IPS-15b (cell line): ENCODE data around the gene AASDH.
"Not testable (repeated sequence)": the region's sequence is repeated elsewhere in the genome, so short reads cannot be mapped to it uniquely, and the experiment has no call there.

Experiments
- H3K27me3 ChIP-seq: one replicate; pipeline ENCODE4 v1.6.1; 2013; ENCODE audit warnings: low read length; ENCODE audit not compliant: control insufficient read depth, insufficient read depth
- H3K36me3 ChIP-seq: one replicate; pipeline ENCODE4 v1.6.1; 2013; ENCODE audit warnings: low read length; ENCODE audit not compliant: control insufficient read depth, insufficient read depth
- H3K4me1 ChIP-seq: one replicate; pipeline ENCODE4 v1.6.1; 2013; ENCODE audit warnings: mild to moderate bottlenecking, low read length; ENCODE audit not compliant: control insufficient read depth, insufficient read depth
- H3K4me3 ChIP-seq: one replicate; pipeline ENCODE4 v1.5.1; 2013; ENCODE audit warnings: low read depth, low read length
- H3K9ac ChIP-seq: one replicate; pipeline ENCODE4 v1.6.1; 2013; ENCODE audit warnings: low read depth, mild to moderate bottlenecking, low read length
- H3K9me3 ChIP-seq: one replicate; pipeline ENCODE4 v1.6.1; 2013; ENCODE audit warnings: mild to moderate bottlenecking, low read length; ENCODE audit not compliant: control insufficient read depth, insufficient read depth

AASDH gene

DNA sequence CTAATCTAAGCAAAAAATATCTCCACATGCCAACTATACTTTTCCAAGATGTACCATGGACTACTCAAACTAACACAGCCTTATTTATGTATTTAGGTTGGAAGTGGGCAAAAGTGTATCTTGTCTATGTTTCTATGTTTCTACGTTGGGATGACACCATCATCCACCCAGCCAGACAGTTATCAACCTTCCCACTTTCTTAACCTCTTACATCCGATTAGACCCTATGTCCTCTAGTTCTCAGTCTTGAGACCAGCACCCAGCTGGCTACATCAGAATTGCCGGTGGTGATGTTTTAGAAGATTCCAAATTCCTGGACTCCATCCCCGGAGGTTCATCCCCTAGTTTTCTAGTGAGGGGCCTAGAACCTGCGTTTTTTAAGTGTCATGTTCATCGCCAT is 1.0 kb upstream of the AASDH start:
- peak overlapping the region; percentile 94 for H3K9ac ChIP-seq
- no peaks in the 10 kb centered on the region for H3K27me3 ChIP-seq
- peak overlapping the region; percentile 94 for H3K4me3 ChIP-seq
- peaks cover 3% of the 10 kb centered on the region for H3K4me1 ChIP-seq
- no peaks in the 10 kb centered on the region for H3K9me3 ChIP-seq
- H3K36me3 ChIP-seq: no peaks in the 10 kb centered on the region

DNA sequence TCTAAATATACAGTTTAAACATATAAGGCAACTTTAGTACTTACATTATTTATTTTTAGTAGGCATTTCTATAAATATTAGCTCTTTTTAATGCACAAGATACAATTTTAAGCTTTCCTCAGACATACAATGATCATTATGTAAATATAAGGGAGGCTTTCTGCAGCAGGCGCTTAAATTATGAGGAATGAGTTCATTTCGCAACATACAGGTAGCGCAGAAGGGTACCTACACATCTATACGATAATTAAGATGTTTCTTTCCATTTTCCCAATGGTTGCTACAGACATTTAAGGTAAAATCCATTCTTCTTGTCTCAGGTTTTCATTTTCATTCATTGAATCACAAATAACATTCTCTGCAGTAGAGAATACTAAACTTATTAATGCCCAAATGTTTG is 1.2 kb downstream of the AASDH start:
- Histone ChIP-seq H3K4me1 (peaks cover 3% of the 10 kb centered on the region), H3K36me3 (no peaks in the 10 kb centered on the region), H3K27me3 (no peaks in the 10 kb centered on the region), H3K9me3 (no peaks in the 10 kb centered on the region), H3K4me3 (peak overlapping the region; percentile 20), H3K9ac (no peak overlapping the region)

DNA sequence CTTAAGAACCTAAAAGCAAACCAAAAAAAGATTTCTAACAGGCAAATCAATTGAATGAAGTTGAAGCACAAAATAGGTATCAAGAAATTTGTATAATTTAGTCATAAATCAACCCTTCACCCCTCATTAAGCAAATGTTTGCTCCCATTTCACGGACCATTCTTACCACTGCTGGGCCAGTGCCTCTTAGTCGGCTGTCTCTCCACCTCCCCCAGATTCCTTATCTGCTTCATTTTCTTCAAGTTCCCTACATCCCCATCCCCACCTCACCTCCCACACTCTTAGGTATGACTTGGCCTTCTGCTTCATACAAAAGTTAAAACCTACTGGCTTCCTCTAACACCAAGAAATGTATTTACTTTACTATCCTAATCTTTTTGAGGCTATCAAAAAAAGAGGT is 11.8 kb downstream of the AASDH start:
- no peaks in the 10 kb centered on the region for H3K27me3 ChIP-seq
- H3K9me3 ChIP-seq: no peaks in the 10 kb centered on the region
- H3K4me1 ChIP-seq: no peaks in the 10 kb centered on the region
- H3K4me3 ChIP-seq: no peak overlapping the region
- H3K36me3 ChIP-seq: no peaks in the 10 kb centered on the region
- H3K9ac ChIP-seq: no peak overlapping the region

DNA sequence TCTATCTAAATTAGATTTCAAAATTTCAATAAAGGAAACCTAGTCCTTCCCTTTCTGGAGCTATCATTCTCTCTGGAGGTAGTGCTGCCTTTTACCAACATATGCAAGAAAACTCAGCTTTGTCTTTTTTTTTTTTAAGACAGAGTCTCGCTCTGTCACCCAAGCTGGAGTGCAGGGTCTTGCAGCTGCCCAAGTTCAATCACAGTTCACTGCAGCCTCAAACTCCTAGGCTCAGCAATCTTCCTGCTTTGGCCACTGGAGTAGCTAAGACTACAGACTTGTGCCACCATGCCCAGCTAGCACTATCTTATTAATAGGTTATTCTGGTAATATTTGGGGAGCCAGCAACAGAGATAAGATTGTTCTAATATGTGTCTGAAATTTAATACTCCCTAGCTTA is 12.3 kb downstream of the AASDH start:
- no peak overlapping the region for H3K4me3 ChIP-seq
- H3K9ac ChIP-seq: no peak overlapping the region
- no peaks in the 10 kb centered on the region for H3K9me3 ChIP-seq
- H3K4me1 ChIP-seq: no peaks in the 10 kb centered on the region
- H3K27me3 ChIP-seq: no peaks in the 10 kb centered on the region
- H3K36me3 ChIP-seq: no peaks in the 10 kb centered on the region

DNA sequence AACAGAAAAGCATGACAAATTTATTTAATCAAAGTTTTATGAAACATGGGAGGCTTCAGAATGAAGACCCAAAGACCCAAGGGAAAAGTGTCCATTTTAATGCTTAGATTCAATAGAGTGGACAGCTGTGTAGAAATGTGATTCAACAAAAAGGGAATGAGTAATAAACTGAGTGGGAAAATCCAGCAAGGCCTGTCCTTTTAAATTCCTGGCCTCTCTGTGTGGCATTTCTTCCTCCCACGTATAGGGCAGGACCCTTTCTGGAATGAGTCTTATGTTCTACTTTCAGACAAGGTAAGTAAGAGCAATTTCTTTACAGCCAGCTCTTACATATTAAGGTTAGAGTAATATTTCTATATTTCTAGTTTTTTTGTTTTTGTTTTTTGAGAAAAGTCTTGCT is 14.5 kb downstream of the AASDH start:
- Histone ChIP-seq H3K4me1 (no peaks in the 10 kb centered on the region), H3K4me3 (no peak overlapping the region), H3K9ac (no peak overlapping the region), H3K9me3 (no peaks in the 10 kb centered on the region), H3K36me3 (no peaks in the 10 kb centered on the region), H3K27me3 (no peaks in the 10 kb centered on the region)

DNA sequence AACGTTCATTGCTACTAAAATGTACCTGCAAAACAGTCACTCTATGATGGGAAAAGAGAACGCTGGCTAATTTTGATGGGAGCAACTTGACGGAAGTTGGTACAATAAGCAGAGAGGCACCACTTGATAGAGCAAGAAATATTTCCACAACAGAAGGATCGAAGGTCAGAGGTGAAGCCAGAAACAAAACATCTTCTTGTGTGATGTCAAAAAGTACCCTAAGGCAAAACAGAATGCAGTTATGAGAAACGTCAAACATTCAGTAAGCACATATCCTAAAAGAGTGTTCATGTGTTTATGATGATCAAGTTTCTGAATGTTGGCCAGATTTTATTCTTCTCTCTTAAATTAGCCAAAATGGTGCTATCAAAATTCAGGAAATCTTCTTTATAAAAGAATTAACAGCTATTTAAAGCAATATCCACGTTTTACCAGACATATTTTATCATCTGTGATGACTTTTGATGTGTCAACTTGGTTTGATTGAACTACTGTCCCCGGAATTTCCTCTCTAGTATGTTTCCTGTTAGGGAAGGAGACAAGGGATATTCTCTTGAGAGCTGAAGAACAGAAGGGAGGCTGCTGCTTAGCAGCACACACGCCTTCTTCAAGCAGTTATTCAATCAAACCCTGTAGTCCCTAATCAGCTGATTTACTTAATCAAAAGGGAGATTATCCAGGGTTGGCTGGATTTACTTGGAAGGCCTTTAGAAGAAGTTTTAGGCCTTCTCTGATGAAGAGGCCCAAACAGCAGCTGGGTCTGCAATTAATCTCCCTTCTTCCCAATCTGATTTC is 15.7 kb downstream of the AASDH start:
- H3K36me3 ChIP-seq: no peaks in the 10 kb centered on the region
- no peaks in the 10 kb centered on the region for H3K27me3 ChIP-seq
- H3K4me1 ChIP-seq: no peaks in the 10 kb centered on the region
- no peak overlapping the region for H3K9ac ChIP-seq
- H3K4me3 ChIP-seq: no peak overlapping the region
- no peaks in the 10 kb centered on the region for H3K9me3 ChIP-seq

DNA sequence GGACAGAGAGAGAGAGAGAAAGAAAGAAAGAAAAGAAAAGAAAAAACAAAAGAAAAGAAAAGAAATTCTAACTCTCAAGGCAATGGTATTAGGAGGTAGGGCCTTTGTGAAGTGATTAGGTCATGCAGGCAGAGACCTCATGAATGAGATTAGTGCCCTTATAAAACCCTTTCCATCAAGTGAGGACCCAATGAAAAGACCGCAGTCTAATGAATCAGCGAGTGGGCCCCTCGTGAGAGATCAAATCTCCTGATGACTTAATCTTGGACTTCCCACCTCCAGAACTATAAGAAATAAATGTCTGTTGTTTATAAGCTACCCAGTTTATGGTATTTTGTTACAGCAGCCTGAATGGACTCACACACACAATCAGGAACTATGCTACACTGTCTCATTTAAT is 16.9 kb downstream of the AASDH start:
- Histone ChIP-seq H3K4me1 (no peaks in the 10 kb centered on the region), H3K4me3 (no peak overlapping the region), H3K27me3 (no peaks in the 10 kb centered on the region), H3K9ac (no peak overlapping the region), H3K36me3 (no peaks in the 10 kb centered on the region), H3K9me3 (no peaks in the 10 kb centered on the region)

DNA sequence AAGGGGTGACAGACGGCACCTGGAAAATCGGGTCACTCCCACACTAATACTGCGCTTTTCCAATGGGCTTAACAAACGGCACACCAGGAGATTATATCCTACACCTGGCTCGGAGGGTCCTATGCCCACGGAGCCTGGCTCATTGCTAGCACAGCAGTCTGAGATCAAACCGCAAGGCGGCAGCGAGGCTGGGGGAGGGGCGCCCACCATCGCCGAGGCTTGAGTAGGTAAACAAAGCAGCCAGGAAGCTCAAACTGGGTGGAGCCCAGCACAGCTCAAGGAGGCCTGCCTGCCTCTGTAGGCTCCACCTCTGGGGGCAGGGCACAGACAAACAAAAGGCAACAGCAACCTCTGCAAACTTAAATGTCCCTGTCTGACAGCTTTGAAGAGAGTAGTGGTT is 24.3 kb downstream of the AASDH start:
- H3K9me3 ChIP-seq, H3K9ac ChIP-seq, H3K27me3 ChIP-seq, H3K4me1 ChIP-seq, H3K36me3 ChIP-seq, H3K4me3 ChIP-seq: not testable (repeated sequence)

DNA sequence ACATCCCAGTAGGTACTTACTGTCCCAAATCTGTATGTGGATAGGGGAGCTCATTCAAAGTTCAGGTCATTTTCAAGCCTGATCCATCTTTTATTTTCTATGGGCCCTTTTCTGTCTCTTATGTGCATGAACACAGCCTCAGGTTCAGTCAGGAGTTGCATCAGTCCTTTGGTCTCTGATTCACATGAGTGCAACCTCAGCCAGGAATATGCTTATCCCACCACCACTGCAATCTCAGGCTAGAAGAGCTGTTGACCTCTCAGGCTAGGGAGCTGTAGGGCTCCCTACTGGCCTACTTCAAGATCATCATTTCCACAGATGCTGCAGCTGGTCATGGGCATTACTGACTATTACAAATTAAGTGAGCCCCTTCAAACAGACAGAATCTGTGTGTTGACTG is 27.2 kb downstream of the AASDH start:
- Histone ChIP-seq H3K9me3 (no peaks in the 10 kb centered on the region), H3K4me3 (no peak overlapping the region), H3K4me1 (no peaks in the 10 kb centered on the region), H3K9ac (no peak overlapping the region), H3K27me3 (no peaks in the 10 kb centered on the region), H3K36me3 (no peaks in the 10 kb centered on the region)

DNA sequence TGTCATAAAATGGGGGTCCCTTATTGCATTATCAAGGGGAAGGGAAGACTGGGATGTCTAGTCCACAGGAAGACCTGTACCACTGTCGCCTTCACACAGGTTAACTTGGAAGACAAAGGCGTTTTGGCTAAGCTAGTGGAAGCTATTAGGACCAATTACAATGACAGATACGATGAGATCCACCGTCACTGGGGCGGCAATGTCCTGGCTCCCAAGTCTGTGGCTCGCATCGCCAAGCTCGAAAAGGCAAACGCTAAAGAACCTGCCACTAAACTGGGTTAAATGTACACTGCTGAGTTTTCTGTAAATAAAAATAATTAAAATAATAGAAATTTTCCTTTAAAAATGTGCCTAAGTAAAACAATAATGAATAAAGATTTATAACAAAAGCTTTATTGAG is 30.6 kb downstream of the AASDH start:
- Histone ChIP-seq H3K9me3 (no peaks in the 10 kb centered on the region), H3K9ac (no peak overlapping the region), H3K4me3 (no peak overlapping the region), H3K27me3 (no peaks in the 10 kb centered on the region), H3K4me1 (no peaks in the 10 kb centered on the region), H3K36me3 (no peaks in the 10 kb centered on the region)

DNA sequence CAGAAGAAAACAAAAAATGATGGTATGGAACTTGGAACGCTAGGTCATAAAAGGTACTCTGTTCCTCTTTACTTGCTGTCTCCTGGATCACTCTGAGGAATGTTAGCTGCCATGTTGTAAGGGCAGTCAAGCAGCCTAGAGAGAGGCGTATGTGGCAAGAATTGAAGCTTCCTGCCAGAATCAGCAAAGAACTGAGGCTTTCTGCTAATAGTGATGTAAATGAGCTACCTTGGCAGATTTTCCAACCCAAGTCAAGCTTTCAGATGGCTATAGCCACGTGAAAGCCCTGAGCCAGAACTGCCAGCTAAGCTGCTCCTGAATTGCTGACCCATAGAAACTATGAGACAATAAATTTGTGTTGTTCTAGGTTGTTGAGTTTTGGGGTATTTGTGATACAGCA is 38.7 kb downstream of the AASDH start:
- H3K9ac ChIP-seq: no peak overlapping the region
- no peaks in the 10 kb centered on the region for H3K9me3 ChIP-seq
- no peak overlapping the region for H3K4me3 ChIP-seq
- no peaks in the 10 kb centered on the region for H3K27me3 ChIP-seq
- no peaks in the 10 kb centered on the region for H3K36me3 ChIP-seq
- no peaks in the 10 kb centered on the region for H3K4me1 ChIP-seq

DNA sequence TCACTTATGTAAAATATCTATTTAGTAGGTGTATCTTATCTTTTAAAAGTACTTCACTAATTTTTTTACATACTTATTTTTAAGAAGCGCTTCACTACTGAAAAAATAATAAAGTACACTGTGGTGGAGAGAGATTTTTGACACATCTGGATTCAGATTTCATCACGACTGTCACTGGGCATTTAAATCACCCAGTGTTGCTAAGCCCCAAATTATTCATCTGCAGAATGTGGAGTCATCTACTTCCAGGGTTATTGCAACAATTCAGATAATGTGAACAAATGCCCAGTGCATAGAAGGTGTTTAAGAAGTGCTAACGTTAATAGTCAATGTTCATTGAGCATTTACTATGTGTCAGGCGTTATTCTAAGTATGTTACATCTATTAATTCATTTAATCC is 41.8 kb downstream of the AASDH start:
- H3K4me1 ChIP-seq: no peaks in the 10 kb centered on the region
- H3K36me3 ChIP-seq: no peaks in the 10 kb centered on the region
- no peak overlapping the region for H3K9ac ChIP-seq
- H3K9me3 ChIP-seq: no peaks in the 10 kb centered on the region
- no peaks in the 10 kb centered on the region for H3K27me3 ChIP-seq
- H3K4me3 ChIP-seq: no peak overlapping the region
